Adrenal gland (tissue), 12 donors: Measurements from ENCODE around the gene CHN2. TPM values are rescaled to one million over a fixed set of nuclear protein-coding genes. Genes with fewer than 3 reads are reported as not detected.

Experiments used
- DNase-seq, 7 donors: peaks; one replicate each; pipeline ENCODE4 v3.0.0-alpha.2; 2019 to 2020
- H3K27ac ChIP-seq, 5 donors: fragments of 200-600 bp; sonication (generic) in 4 of 5; 1 replicate in 3 of 5; 2 replicates in 2 of 5; pipeline versions ENCODE4 v1.5.1 to v1.8.0; 2016 to 2020; ENCODE audit warnings: mild to moderate bottlenecking in 1 of 5
- H3K27me3 ChIP-seq: fragments of 200-600 bp; 2 replicates; pipeline ENCODE4 v1.8.0; 2021
- H3K36me3 ChIP-seq, 2 donors: fragments of 200-600 bp; replicated peaks in 1 of 2; 1 replicate in 1 of 2; 2 replicates in 1 of 2; pipeline versions ENCODE4 v1.5.1 to v1.8.0; 2018 to 2022
- H3K4me1 ChIP-seq, 2 donors: fragments of 200-600 bp; replicated peaks in 1 of 2; 1 replicate in 1 of 2; 2 replicates in 1 of 2; pipeline versions ENCODE4 v1.5.1 to v1.8.0; 2018 to 2021
- H3K4me3 ChIP-seq, 4 donors: fragments of 200-600 bp; sonication (generic) in 3 of 4; one replicate each; pipeline ENCODE4 v1.5.1; 2016 to 2018
- H3K9me3 ChIP-seq, 3 donors: fragments of 200-600 bp; sonication (generic) in 1 of 3; replicated peaks in 1 of 3; 1 replicate in 2 of 3; 2 replicates in 1 of 3; pipeline versions ENCODE4 v1.5.1 to v1.8.0; 2016 to 2021
- CTCF ChIP-seq, 6 experiments: fragments of 450-650 bp in 4 of 6; fragments of 200-600 bp in 2 of 6; sonication (generic) in 1 of 6; IDR thresholded peaks; 1 replicate in 5 of 6; 2 replicates in 1 of 6; pipeline versions ENCODE4 v1.5.1 to v1.8.0; 2016 to 2021; ENCODE audit warnings: antibody characterized with exemption in 6 of 6, mild to moderate bottlenecking in 2 of 6, moderate library complexity in 1 of 6
- POLR2A ChIP-seq, 2 donors: fragments of 450-650 bp; IDR thresholded peaks; one replicate each; pipeline ENCODE4 v1.6.1; 2017; ENCODE audit warnings: antibody characterized with exemption in 2 of 2, mild to moderate bottlenecking in 2 of 2, moderate library complexity in 1 of 2
- WGBS, 4 donors: extraction: QIAGEN DNeasy Blood & Tissue Kit in 2 of 4; methylation state at CpG; one replicate each; pipeline versions ENCODE4 v1.1.5 to v1.1.7; 2013 to 2017; 5-methylcytosine and 5-hydroxymethylcytosine counted together
- intact Hi-C, 2 donors: fragments of 100-400 bp; cut with DNase I; formaldehyde crosslinking; loops; one replicate each; pipeline versions ENCODE4 v1.14.1 to v1.15.0; 2022 to 2023
- polyA plus RNA-seq, 3 donors: library from polyadenylated mRNA; stranded (reverse); fragments of 200-250 nt in 2 of 3; fragments of 350-450 nt in 1 of 3; fragmentation: Illumina TruSeq in 1 of 3; extraction: RNeasy Lipid Tissue Mini Kit (QIAGEN cat#74804) in 1 of 3; gene quantifications; one replicate each; pipeline ENCODE4 v1.2.3, GENCODE V29; 2013 to 2014
- total RNA-seq, 9 donors: library from RNA; depleted of rRNA in 4 of 9; stranded (reverse); fragments of >200 nt in 4 of 9; fragments of 120-200 nt in 1 of 9; fragmentation: NEBNext Ultra II Directional in 1 of 9; extraction: Animal tissue kit (Norgen Biotek cat#: 25700) in 1 of 9; gene quantifications; one replicate each; pipeline versions ENCODE4 v1.1.0 to v1.2.4, GENCODE V29; 2013 to 2023
- donor health status: healthy with polysubstance abuse.
- donor health status: Bipolar disorder and iron deficiency.
- donor health status: DM: yes; HTN: yes; CAD: no.
- donor health status: DM: no; HTN: no; CAD: no.
- donor health status: DM: no; HTN: no; CAD: no.
- donor health status: DM: yes; HTN: yes; CAD: no.

CHN2 gene
- total and polyA plus RNA-seq, 12 donors: 2.7 to 35.4 (median 11.5) TPM

GRCh38 chr7:29372351-29373090, 177.9 kb downstream of the CHN2 start:
- Histone ChIP-seq H3K27ac (no peak overlapping the region), H3K27me3 (no peaks in the 10 kb centered on the region), H3K36me3 (no peaks in the 10 kb centered on the region), H3K4me1 (peaks cover 4 to 11% of the 10 kb centered on the region in 2 donors), H3K4me3 (no peak overlapping the region), H3K9me3 (no peaks in the 10 kb centered on the region)
- intact Hi-C loops: no loop called here
- DNase-seq: no peak
- no peak for TF ChIP-seq CTCF (IDR thresholded peaks at IDR 0.05)
- no peak for TF ChIP-seq POLR2A (IDR thresholded peaks at IDR 0.05)
- WGBS, 4 donors: 64 to 81% (median 71%) methylated on average over 3 of the region's 3 CpGs

- Histone ChIP-seq H3K4me1 (peaks cover 4 to 11% of the 10 kb centered on the region in 2 donors), H3K27ac (peak overlapping the region in 1 of 5 donors; percentile 70), H3K36me3 (no peaks in the 10 kb centered on the region), H3K4me3 (no peak overlapping the region), H3K9me3 (no peaks in the 10 kb centered on the region), H3K27me3 (no peaks in the 10 kb centered on the region)
- WGBS, 4 donors: 57 to 67% (median 58%) methylated on average over 7 of the region's 7 CpGs
- DNase-seq: peak in 5 of 7 donors; percentile 27 to 54 (median 37)
- intact Hi-C loops: no loop called here
- TF ChIP-seq POLR2A (IDR thresholded peaks at IDR 0.05) (no peak), CTCF (IDR thresholded peaks at IDR 0.05) (no peak)
Measured at GRCh38 chr7:29375641-29376562, 181.3 kb downstream of the CHN2 start.

- no peaks in the 10 kb centered on the region for H3K9me3 ChIP-seq
- H3K4me3 ChIP-seq: no peak overlapping the region
- WGBS, 4 donors: 53 to 65% (median 57%) methylated on average over 4 of the region's 4 CpGs
- TF ChIP-seq POLR2A (IDR thresholded peaks at IDR 0.05) (no peak), CTCF (IDR thresholded peaks at IDR 0.05) (no peak)
- H3K36me3 ChIP-seq: no peaks in the 10 kb centered on the region
- no peaks in the 10 kb centered on the region for H3K27me3 ChIP-seq
- intact Hi-C loops: no loop called here
- peaks cover 4 to 6% of the 10 kb centered on the region in 2 donors for H3K4me1 ChIP-seq
- DNase-seq: peak in 5 of 7 donors; percentile 21 to 57 (median 45)
- H3K27ac ChIP-seq: no peak overlapping the region
Measured at GRCh38 chr7:29377718-29378117, 183.1 kb downstream of the CHN2 start.

- TF ChIP-seq CTCF (IDR thresholded peaks at IDR 0.05) (no peak), POLR2A (IDR thresholded peaks at IDR 0.05) (no peak)
- 84 to 92% (median 90%) methylated on average over 2 of the region's 2 CpGs for WGBS, 4 donors
- DNase-seq: no peak
- H3K9me3 ChIP-seq: no peaks in the 10 kb centered on the region
- intact Hi-C loops: no loop called here
- H3K4me1 ChIP-seq: peaks cover 4 to 5% of the 10 kb centered on the region in 2 donors
- H3K27ac ChIP-seq: no peak overlapping the region
- no peaks in the 10 kb centered on the region for H3K27me3 ChIP-seq
- H3K36me3 ChIP-seq: no peaks in the 10 kb centered on the region
- no peak overlapping the region for H3K4me3 ChIP-seq
Measured at GRCh38 chr7:29379551-29379950, 185.0 kb downstream of the CHN2 start.
